ENCODE data around the gene PON2.

Gene PON2

DNA sequence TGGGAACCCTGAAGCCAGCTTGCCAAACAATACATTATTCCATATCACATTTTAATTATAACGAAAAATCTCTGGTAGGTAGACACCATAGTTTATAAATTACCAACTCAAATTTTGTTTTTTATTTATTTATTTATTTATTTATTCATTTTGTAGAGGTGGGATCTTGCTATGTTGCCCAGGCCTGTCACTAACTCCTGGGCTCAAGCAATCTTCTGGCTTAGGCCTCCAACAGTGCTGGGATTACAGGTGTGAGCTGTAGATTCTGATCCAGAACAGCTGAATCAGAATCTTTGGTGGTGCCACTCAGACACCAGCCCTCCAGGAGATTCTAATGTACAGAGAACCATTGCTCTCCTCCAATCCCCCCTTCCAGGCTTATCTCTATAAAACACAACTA, 1.7 kb downstream of the PON2 start:
- in situ Hi-C loops (cut with MboI; ENCODE audit: low pct_unique_long_range_greater_than_20kb, low sequenced_read_pairs, unreplicated experiment) = no loop called here
- TF ChIP-seq, protein P1, sequence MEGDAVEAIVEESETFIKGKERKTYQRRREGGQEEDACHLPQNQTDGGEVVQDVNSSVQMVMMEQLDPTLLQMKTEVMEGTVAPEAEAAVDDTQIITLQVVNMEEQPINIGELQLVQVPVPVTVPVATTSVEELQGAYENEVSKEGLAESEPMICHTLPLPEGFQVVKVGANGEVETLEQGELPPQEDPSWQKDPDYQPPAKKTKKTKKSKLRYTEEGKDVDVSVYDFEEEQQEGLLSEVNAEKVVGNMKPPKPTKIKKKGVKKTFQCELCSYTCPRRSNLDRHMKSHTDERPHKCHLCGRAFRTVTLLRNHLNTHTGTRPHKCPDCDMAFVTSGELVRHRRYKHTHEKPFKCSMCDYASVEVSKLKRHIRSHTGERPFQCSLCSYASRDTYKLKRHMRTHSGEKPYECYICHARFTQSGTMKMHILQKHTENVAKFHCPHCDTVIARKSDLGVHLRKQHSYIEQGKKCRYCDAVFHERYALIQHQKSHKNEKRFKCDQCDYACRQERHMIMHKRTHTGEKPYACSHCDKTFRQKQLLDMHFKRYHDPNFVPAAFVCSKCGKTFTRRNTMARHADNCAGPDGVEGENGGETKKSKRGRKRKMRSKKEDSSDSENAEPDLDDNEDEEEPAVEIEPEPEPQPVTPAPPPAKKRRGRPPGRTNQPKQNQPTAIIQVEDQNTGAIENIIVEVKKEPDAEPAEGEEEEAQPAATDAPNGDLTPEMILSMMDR (IDR thresholded peaks at IDR 0.05; ENCODE audit: extremely low read depth, insufficient read depth, missing control alignments) = no peak
- no peak for DNase-seq (ENCODE audit: low spot score)

DNA sequence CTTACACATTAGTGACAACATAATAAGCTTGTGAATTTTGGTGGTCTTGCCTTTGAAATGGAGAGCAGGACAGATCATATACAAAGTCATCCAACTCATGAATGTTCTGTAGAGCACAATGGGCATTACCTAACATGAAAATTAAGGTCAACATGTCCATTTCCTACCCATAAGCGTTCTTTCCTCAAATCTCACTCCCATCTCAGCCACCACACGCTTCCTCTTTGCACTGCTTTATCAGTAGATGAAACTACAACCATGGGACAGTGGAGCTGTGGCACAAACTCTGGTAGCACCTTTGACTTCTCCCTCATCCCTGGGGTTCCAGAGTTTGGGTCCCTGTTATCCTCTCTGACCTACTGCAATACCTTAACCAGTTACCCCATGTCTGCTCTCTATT, 2.2 kb downstream of the PON2 start:
- no peak for DNase-seq (ENCODE audit: low spot score)
- in situ Hi-C loops (cut with MboI; ENCODE audit: low pct_unique_long_range_greater_than_20kb, low sequenced_read_pairs, unreplicated experiment) = no loop called here
- TF ChIP-seq, protein P1 (IDR thresholded peaks at IDR 0.05; ENCODE audit: extremely low read depth, insufficient read depth, missing control alignments) = no peak

DNA sequence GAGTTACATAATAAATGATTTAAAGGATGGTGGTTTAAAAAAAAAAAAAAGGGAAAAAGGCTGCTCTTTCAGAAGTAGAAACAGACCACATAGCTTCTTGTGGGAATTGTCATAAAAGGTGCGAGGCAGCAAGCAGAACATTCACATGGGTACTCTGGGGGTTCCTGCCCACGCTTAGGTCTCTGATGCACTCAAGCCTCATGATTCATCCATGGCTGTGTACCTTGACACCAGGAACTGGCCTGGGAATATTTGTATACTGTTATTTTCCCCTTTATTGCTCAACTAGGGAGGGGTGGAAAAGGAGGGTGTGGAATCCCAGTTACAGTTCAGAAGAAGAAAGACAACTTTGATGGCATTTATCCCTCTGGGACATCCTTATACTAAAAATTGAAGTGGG, 4.0 kb downstream of the PON2 start:
- DNase-seq (ENCODE audit: low spot score) = no peak
- TF ChIP-seq, protein P1 (IDR thresholded peaks at IDR 0.05; ENCODE audit: extremely low read depth, insufficient read depth, missing control alignments) = no peak
- in situ Hi-C loops (cut with MboI; ENCODE audit: low pct_unique_long_range_greater_than_20kb, low sequenced_read_pairs, unreplicated experiment) = no loop called here

DNA sequence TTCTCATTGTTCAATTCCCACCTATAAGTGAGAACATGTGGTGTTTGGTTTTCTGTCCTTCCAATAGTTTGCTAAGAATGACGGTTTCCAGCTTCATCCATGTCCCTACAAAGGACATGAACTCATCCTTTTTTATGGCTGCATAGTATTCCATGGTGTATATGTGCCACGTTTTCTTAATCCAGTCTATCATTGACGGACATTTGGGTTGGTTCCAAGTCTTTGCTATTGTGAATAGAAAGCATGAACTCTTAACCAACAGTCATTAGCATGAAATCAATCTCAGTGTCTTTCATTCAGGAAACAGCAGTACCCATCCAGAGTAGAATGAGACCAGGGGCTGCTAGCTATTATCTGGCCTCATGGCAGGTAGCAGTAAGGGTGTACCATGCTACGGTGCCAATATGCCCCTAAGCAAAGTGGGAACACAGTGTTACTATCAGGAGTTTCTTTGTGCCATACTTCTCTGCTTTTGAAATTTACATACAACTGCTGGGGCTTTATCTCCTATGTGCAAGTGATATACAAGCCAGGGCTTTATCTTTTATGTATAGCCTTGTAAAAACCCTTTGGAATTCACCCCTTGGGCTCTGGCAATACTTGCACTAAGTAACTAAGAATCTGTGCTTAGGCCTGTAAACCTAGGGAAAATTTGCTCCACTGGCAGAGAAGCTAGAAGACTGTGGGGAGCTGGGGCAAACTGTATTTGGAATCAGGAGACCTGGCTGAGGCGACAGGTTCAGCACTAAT, 5.4 kb downstream of the PON2 start:
- TF ChIP-seq, protein P1 (IDR thresholded peaks at IDR 0.05; ENCODE audit: extremely low read depth, insufficient read depth, missing control alignments) = no peak
- in situ Hi-C loops (cut with MboI; ENCODE audit: low pct_unique_long_range_greater_than_20kb, low sequenced_read_pairs, unreplicated experiment) = no loop called here
- DNase-seq (ENCODE audit: low spot score) = no peak

DNA sequence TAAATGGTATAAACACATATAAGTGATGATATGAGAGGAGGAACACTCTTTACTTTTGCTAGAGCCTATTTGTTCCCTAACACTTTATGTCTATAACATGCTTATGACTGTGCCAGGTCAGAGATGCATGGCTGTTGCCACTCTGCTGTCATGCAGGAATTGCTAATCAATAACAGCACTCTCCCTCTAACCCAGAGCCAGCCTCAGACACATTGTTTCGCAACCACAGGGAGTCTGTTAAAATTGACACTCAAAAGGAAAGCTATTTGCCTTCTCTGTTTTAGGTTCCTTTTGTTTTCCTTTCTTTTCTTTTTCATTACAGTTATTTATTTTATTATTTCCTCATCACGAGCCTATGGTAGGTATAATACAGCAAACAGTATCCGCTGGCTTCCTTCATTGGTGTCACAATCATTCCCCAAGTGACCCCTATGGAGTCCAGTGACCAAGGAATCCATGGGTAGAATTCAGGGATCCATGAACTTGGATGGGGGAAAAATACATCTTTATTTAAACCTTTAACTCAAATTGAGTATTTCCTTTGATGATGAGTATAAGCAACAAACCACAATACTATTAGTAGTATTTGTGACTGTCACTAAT, 6.8 kb downstream of the PON2 start:
- in situ Hi-C loops (cut with MboI; ENCODE audit: low pct_unique_long_range_greater_than_20kb, low sequenced_read_pairs, unreplicated experiment) = no loop called here
- DNase-seq (ENCODE audit: low spot score) = no peak
- TF ChIP-seq, protein P1 (IDR thresholded peaks at IDR 0.05; ENCODE audit: extremely low read depth, insufficient read depth, missing control alignments) = no peak

DNA sequence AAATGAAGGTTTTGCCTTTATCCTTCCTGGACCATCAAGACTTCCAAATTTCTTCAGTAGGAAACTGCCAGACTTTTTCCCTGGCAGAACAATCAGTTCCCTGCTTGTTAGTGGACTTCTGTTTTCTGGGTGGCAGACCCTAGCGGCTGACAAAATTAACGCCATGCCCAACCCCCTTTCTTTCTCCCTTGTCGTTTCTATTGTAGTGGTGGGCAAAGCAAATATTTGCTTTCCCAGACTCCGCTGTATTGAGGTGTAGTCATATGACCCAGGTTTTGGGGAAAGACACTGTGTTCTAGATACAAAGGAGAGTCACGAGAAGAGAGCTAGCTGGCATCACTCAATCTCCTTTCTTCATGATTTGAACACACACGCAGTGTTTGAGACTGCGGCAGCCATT, 7.7 kb downstream of the PON2 start:
- in situ Hi-C loops (cut with MboI; ENCODE audit: low pct_unique_long_range_greater_than_20kb, low sequenced_read_pairs, unreplicated experiment) = no loop called here
- no peak for DNase-seq (ENCODE audit: low spot score)
- TF ChIP-seq, protein P1 (IDR thresholded peaks at IDR 0.05; ENCODE audit: extremely low read depth, insufficient read depth, missing control alignments) = no peak
